HepG2 (cell line): ENCODE data around the gene MEF2D. TPM values are rescaled to one million over a fixed set of nuclear protein-coding genes. Genes with fewer than 3 reads are reported as not detected.

ENCODE experiments used
- ATAC-seq: fragments of 200-7000 bp; cut with Tn5 transposase; 3 replicates; pipeline ENCODE4 v1.9.1; 2020; ENCODE audit warnings: mild to moderate bottlenecking, moderate library complexity
- BruUV-seq: library from RNA; stranded (reverse); fragments of 400-500 nt; replicated peaks from 2 replicates; lab custom pipeline; 2021; lab: Mats Ljungman, UMichigan
- CTCF ChIA-PET: fragments of 300-600 bp; formaldehyde crosslinking; extraction: SDS; loops from one replicate; lab custom pipeline; 2021; ENCODE audit warnings: low total read pairs, inconsistent platforms, low intra/inter-chr PET ratio; lab: Yijun Ruan, JAX
- POLR2A ChIA-PET: fragments of 350-600 bp; sonication (Branson Sonifier 250); formaldehyde crosslinking; loops from one replicate; lab custom pipeline; 2020; ENCODE audit warnings: antibody characterized with exemption, inconsistent platforms; lab: Yijun Ruan, JAX
- DNase-seq: peaks from one replicate; pipeline ENCODE4 v3.0.0-alpha.2; 2015; ENCODE audit warnings: low spot score
- FAIRE-seq: peaks from 3 replicates; lab custom pipeline; 2011; peaks lifted over from hg19 to GRCh38; lab: Jason Lieb, UNC
- H2AFZ ChIP-seq: one replicate; pipeline ENCODE4 v1.6.1; 2011; ENCODE audit warnings: low read length, inconsistent platforms
- H3K27ac ChIP-seq: fragments of 300-600 bp; 3 replicates; pipeline ENCODE4 v1.8.0; 2011; ENCODE audit warnings: mixed run types, mild to moderate bottlenecking, mixed read lengths, low read length, inconsistent platforms; ENCODE audit not compliant: insufficient read depth; ENCODE audit errors: extremely low read length
- H3K27me3 ChIP-seq, 2 experiments: fragments of 200-600 bp in 1 of 2; 2 replicates in 1 of 2; 3 replicates in 1 of 2; pipeline versions ENCODE4 v1.6.0 to v1.8.0; 2011; ENCODE audit warnings: low read length in 2 of 2, mild to moderate bottlenecking in 2 of 2, moderate library complexity in 2 of 2, inconsistent platforms in 1 of 2; ENCODE audit not compliant: insufficient read depth in 2 of 2, control insufficient read depth in 1 of 2
- H3K36me3 ChIP-seq, 2 experiments: fragments of 200-600 bp in 1 of 2; replicated peaks in 1 of 2; 2 replicates in 1 of 2; 3 replicates in 1 of 2; pipeline versions ENCODE4 v1.5.1 to v1.8.0; 2011; ENCODE audit warnings: low read length in 2 of 2, inconsistent platforms in 1 of 2; ENCODE audit not compliant: insufficient read depth in 2 of 2, control insufficient read depth in 1 of 2
- H3K4me1 ChIP-seq: 2 replicates; pipeline ENCODE4 v1.5.1; 2012; ENCODE audit warnings: low read length, inconsistent platforms; ENCODE audit not compliant: insufficient read depth
- H3K4me2 ChIP-seq: 2 replicates; pipeline ENCODE4 v1.6.0; 2011; ENCODE audit warnings: low read depth, low read length, inconsistent platforms
- H3K4me3 ChIP-seq, 3 experiments: fragments of 200-600 bp in 1 of 3; sonication (generic), shearing (Covaris generic) in 1 of 3; replicated peaks in 1 of 3; 2 replicates each; pipeline ENCODE4 v1.5.1; 2011 to 2016; ENCODE audit warnings: low read length in 3 of 3, inconsistent platforms in 2 of 3, low read depth in 2 of 3, mild to moderate bottlenecking in 2 of 3, control low read depth in 1 of 3, mixed read lengths in 1 of 3; ENCODE audit not compliant: insufficient read depth in 1 of 3
- H3K79me2 ChIP-seq: one replicate; pipeline ENCODE4 v1.6.1; 2011; ENCODE audit warnings: low read length, inconsistent platforms; ENCODE audit not compliant: insufficient read depth
- H3K9ac ChIP-seq: 2 replicates; pipeline ENCODE4 v1.6.0; 2011; ENCODE audit warnings: mild to moderate bottlenecking, low read depth, low read length, inconsistent platforms; ENCODE audit not compliant: insufficient read depth
- H3K9me3 ChIP-seq: 2 replicates; pipeline ENCODE4 v1.5.1; 2012; ENCODE audit warnings: mild to moderate bottlenecking, low read length
- H4K20me1 ChIP-seq: 2 replicates; pipeline ENCODE4 v1.6.0; 2011; ENCODE audit warnings: inconsistent platforms, mild to moderate bottlenecking, low read length, moderate library complexity; ENCODE audit not compliant: insufficient read depth
- KMT2A ChIP-seq: sonication (generic); formaldehyde crosslinking; IDR thresholded peaks from 2 replicates; pipeline ENCODE4 v1.4.0; 2020; ENCODE audit warnings: missing genetic modification reagents
- MAFK ChIP-seq, 2 experiments: IDR thresholded peaks in 1 of 2; conservative IDR thresholded peaks in 1 of 2; 2 replicates each; pipeline ENCODE4 v1.6.1; 2011; ENCODE audit warnings: improper control_type of control experiment in 2 of 2, low read length in 2 of 2
- MIER3 ChIP-seq: IDR thresholded peaks from 2 replicates; pipeline ENCODE4 v1.6.1; 2016; ENCODE audit warnings: missing compliant biosample characterization, borderline replicate concordance
- NFKB2 ChIP-seq: sonication (generic); formaldehyde crosslinking; IDR thresholded peaks from 2 replicates; pipeline ENCODE4 v1.4.0; 2020; ENCODE audit warnings: missing genetic modification reagents, borderline replicate concordance
- NR1H2 ChIP-seq: sonication (generic); formaldehyde crosslinking; IDR thresholded peaks from 2 replicates; pipeline ENCODE4 v1.8.1; 2022; ENCODE audit warnings: low read depth, missing genetic modification reagents, borderline replicate concordance
- SALL2 ChIP-seq: sonication (generic); formaldehyde crosslinking; IDR thresholded peaks from 2 replicates; pipeline ENCODE4 v1.8.1; 2023; ENCODE audit warnings: mild to moderate bottlenecking, missing genetic modification reagents, inconsistent platforms
- SIN3A ChIP-seq: IDR thresholded peaks from 2 replicates; pipeline ENCODE4 v1.6.1; 2011; ENCODE audit warnings: low read depth, mild to moderate bottlenecking, control low read depth, low read length, borderline replicate concordance
- TARDBP ChIP-seq: sonication (generic); formaldehyde crosslinking; IDR thresholded peaks from 2 replicates; pipeline ENCODE4 v1.8.0; 2022; ENCODE audit warnings: mild to moderate bottlenecking, missing genetic modification reagents
- ZFP37 ChIP-seq: sonication (generic); formaldehyde crosslinking; IDR thresholded peaks from 2 replicates; pipeline ENCODE4 v1.4.0; 2020; ENCODE audit warnings: missing genetic modification reagents, borderline replicate concordance
- ZNF12 ChIP-seq: sonication (generic); formaldehyde crosslinking; IDR thresholded peaks from 2 replicates; pipeline ENCODE4 v1.5.0; 2020; ENCODE audit warnings: missing genetic modification reagents
- ZNF350 ChIP-seq: sonication (generic); formaldehyde crosslinking; IDR thresholded peaks from 2 replicates; pipeline ENCODE4 v1.4.0; 2020; ENCODE audit warnings: mild to moderate bottlenecking, low read depth, missing genetic modification reagents, borderline replicate concordance
- ZNF546 ChIP-seq: sonication (generic); formaldehyde crosslinking; conservative IDR thresholded peaks from 2 replicates; pipeline ENCODE4 v1.8.1; 2023; ENCODE audit warnings: mild to moderate bottlenecking, missing genetic modification reagents
- ZNF672 ChIP-seq: sonication (generic); formaldehyde crosslinking; IDR thresholded peaks from 2 replicates; pipeline ENCODE4 v1.8.1; 2022; ENCODE audit warnings: missing genetic modification reagents
- WGBS: methylation state at CpG from one replicate; pipeline ENCODE4 v1.1.6; 2017; ENCODE audit warnings: low lambda C conversion rate; 5-methylcytosine and 5-hydroxymethylcytosine counted together
- in situ Hi-C: cut with HindIII; loops from 2 replicates; pipeline ENCODE4 v1.10.0; 2017; ENCODE audit warnings: low pct_unique_long_range_greater_than_20kb; ENCODE audit not compliant: extremely low pct_ligation_motif_present
- intact Hi-C: fragments of 100-400 bp; cut with micrococcal nuclease; formaldehyde crosslinking; loops from one replicate; pipeline ENCODE4 v1.10.0; 2022; ENCODE audit not compliant: unreplicated experiment
- polyA plus RNA-seq, 8 experiments: library from polyadenylated mRNA; depleted of rRNA in 3 of 8; stranded (reverse) in 7 of 8; unstranded in 1 of 8; fragments of >200 nt; fragmentation: Illumina TruSeq in 4 of 8; extraction: Trizol in 4 of 8; gene quantifications; 2 replicates each; pipeline versions ENCODE4 v1.2.1 to v1.2.3, GENCODE V29; 2011 to 2016; ENCODE audit warnings: low read depth in 4 of 8, missing spikeins in 1 of 8, mixed read lengths in 1 of 8; ENCODE audit not compliant: insufficient read depth in 1 of 8
- total RNA-seq, 5 experiments: library from RNA; depleted of rRNA; stranded (reverse); fragments of >200 nt; fragmentation: Illumina TruSeq; extraction: Trizol; gene quantifications; 2 replicates each; pipeline ENCODE4 v1.2.3, GENCODE V29; 2016; ENCODE audit warnings: low read depth in 1 of 5
- TF ChIP-seq, protein P1 (sequence below): sonication (generic); formaldehyde crosslinking; IDR thresholded peaks from 2 replicates; pipeline ENCODE4; 2020; ENCODE audit warnings: missing genetic modification reagents, mild to moderate bottlenecking, borderline replicate concordance
- TF ChIP-seq, protein P2 (sequence below): sonication (generic); formaldehyde crosslinking; IDR thresholded peaks from 2 replicates; pipeline ENCODE4 v1.8.1; 2022; ENCODE audit warnings: mild to moderate bottlenecking, missing genetic modification reagents

The MEF2D gene
- total and polyA plus RNA-seq, 2 of the 13 experiments (the other 11 are each of a cell fraction or from before 2014, with no cell fraction given), result 1.6 to 3.9 TPM

DNA sequence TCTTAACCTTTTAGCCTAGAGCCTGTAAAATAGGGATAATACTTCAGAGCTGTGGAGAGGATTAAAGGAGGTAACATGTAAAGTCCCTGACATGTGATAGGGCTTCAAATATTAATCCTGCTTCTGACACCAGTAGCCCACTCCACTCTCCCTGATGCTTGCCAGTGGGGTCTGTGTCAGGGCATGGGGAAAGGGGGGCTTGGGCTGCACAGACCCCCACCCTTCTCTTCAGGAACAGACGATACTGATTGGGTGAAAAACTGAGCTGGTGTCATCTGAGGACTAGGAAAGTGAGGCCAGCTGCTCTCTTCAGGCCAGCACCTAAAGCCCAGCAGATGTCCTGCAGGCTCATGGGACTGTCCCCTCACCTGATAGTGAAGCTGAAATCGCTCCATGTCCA, 27.0 kb upstream of the MEF2D start:
- peaks cover 3 to 31% of the 10 kb centered on the region in 2 experiments; a peak in 4 of 5 replicates for H3K36me3 ChIP-seq
- ChIA-PET POLR2A (interaction anchor here (0.6 kb wide), 1 partner anchor 70 kb away, joined by 6 read pairs; no protein-coding TSS in a partner anchor), CTCF (no interaction called here)
- no peak for DNase-seq
- peaks cover 10% of the 10 kb centered on the region for H3K4me1 ChIP-seq
- no peaks in the 10 kb centered on the region for H3K27me3 ChIP-seq
- no peak overlapping the region for H3K4me2 ChIP-seq
- no peak overlapping the region for H3K4me3 ChIP-seq
- intact Hi-C loops, result no loop called here
- ATAC-seq, result no peak
- H4K20me1 ChIP-seq, result no peaks in the 10 kb centered on the region
- 100% methylated on average over 2 of the region's 2 CpGs for WGBS
- no peaks in the 10 kb centered on the region for H3K9me3 ChIP-seq
- no peak for FAIRE-seq
- no TSS peak for BruUV-seq
- no peak for TF ChIP-seq ZNF12 (CRISPR knock-in tag)
- no peak for TF ChIP-seq SIN3A
- no peak for TF ChIP-seq KMT2A
- TF ChIP-seq TARDBP (CRISPR knock-in tag), result no peak
- no peak for TF ChIP-seq ZNF672
- TF ChIP-seq SALL2 (CRISPR knock-in tag), result no peak
- no peak for TF ChIP-seq MIER3
- TF ChIP-seq, protein P1, sequence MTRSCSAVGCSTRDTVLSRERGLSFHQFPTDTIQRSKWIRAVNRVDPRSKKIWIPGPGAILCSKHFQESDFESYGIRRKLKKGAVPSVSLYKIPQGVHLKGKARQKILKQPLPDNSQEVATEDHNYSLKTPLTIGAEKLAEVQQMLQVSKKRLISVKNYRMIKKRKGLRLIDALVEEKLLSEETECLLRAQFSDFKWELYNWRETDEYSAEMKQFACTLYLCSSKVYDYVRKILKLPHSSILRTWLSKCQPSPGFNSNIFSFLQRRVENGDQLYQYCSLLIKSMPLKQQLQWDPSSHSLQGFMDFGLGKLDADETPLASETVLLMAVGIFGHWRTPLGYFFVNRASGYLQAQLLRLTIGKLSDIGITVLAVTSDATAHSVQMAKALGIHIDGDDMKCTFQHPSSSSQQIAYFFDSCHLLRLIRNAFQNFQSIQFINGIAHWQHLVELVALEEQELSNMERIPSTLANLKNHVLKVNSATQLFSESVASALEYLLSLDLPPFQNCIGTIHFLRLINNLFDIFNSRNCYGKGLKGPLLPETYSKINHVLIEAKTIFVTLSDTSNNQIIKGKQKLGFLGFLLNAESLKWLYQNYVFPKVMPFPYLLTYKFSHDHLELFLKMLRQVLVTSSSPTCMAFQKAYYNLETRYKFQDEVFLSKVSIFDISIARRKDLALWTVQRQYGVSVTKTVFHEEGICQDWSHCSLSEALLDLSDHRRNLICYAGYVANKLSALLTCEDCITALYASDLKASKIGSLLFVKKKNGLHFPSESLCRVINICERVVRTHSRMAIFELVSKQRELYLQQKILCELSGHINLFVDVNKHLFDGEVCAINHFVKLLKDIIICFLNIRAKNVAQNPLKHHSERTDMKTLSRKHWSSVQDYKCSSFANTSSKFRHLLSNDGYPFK (CRISPR knock-in tag), result no peak
- TF ChIP-seq MAFK (conservative IDR thresholded peaks at IDR 0.05 in 1 of 2, IDR thresholded peaks at IDR 0.05 in 1 of 2; ENCODE audit: low read length in 2 of 2), result no peak
- TF ChIP-seq, protein P2, sequence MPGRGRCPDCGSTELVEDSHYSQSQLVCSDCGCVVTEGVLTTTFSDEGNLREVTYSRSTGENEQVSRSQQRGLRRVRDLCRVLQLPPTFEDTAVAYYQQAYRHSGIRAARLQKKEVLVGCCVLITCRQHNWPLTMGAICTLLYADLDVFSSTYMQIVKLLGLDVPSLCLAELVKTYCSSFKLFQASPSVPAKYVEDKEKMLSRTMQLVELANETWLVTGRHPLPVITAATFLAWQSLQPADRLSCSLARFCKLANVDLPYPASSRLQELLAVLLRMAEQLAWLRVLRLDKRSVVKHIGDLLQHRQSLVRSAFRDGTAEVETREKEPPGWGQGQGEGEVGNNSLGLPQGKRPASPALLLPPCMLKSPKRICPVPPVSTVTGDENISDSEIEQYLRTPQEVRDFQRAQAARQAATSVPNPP, result no peak
- TF ChIP-seq ZFP37 (CRISPR knock-in tag), result no peak
- TF ChIP-seq NR1H2 (CRISPR knock-in tag), result no peak
- TF ChIP-seq NFKB2 (CRISPR knock-in tag), result no peak
- no peak for TF ChIP-seq ZNF546
- TF ChIP-seq ZNF350 (CRISPR knock-in tag), result no peak
- H3K27ac ChIP-seq, result no peak overlapping the region
- in situ Hi-C loops, result no loop called here
- no peak overlapping the region for H3K9ac ChIP-seq
- H3K79me2 ChIP-seq, result no peaks in the 10 kb centered on the region
- no peak overlapping the region for H2AFZ ChIP-seq
